Stimulated activated naive B cell treated with anti-CD40 and anti-IgM and Interleukin-4, amounts not matched to agents 10 μg/mL and 1 μg/mL and 100 μg/mL, for 72 hours (primary cell): Measurements from ENCODE around the gene MICALL2.

Experiments
- ATAC-seq, 2 donors: fragments of 150-1000 bp; cut with Tn5 transposase; replicated peaks; 2 replicates each; pipeline ENCODE4 v1.10.0; 2021; ENCODE audit warnings: moderate library complexity in 1 of 2
- DNase-seq: peaks from one replicate; pipeline ENCODE4 v3.0.0; 2021
- H3K27ac Mint-ChIP-seq: one replicate; pipeline ENCODE4 v1.8.0; 2022; ENCODE audit warnings: mild to moderate bottlenecking, mixed read lengths
- H3K27me3 Mint-ChIP-seq, 2 donors: one replicate each; pipeline ENCODE4 v1.8.0; 2022; ENCODE audit warnings: mixed read lengths in 2 of 2
- H3K36me3 Mint-ChIP-seq, 2 donors: one replicate each; pipeline ENCODE4 v1.8.0; 2022; ENCODE audit warnings: mixed read lengths in 2 of 2, mild to moderate bottlenecking in 1 of 2
- H3K4me1 Mint-ChIP-seq, 2 donors: one replicate each; pipeline ENCODE4 v1.8.0; 2022; ENCODE audit warnings: mixed read lengths in 2 of 2, mild to moderate bottlenecking in 1 of 2
- H3K4me3 Mint-ChIP-seq, 2 donors: one replicate each; pipeline ENCODE4 v1.8.0; 2022; ENCODE audit warnings: mild to moderate bottlenecking in 2 of 2, mixed read lengths in 2 of 2, moderate library complexity in 1 of 2
- H3K9me3 Mint-ChIP-seq, 2 donors: one replicate each; pipeline ENCODE4 v1.8.0; 2022; ENCODE audit warnings: mixed read lengths in 2 of 2, mild to moderate bottlenecking in 1 of 2

The MICALL2 gene

DNA sequence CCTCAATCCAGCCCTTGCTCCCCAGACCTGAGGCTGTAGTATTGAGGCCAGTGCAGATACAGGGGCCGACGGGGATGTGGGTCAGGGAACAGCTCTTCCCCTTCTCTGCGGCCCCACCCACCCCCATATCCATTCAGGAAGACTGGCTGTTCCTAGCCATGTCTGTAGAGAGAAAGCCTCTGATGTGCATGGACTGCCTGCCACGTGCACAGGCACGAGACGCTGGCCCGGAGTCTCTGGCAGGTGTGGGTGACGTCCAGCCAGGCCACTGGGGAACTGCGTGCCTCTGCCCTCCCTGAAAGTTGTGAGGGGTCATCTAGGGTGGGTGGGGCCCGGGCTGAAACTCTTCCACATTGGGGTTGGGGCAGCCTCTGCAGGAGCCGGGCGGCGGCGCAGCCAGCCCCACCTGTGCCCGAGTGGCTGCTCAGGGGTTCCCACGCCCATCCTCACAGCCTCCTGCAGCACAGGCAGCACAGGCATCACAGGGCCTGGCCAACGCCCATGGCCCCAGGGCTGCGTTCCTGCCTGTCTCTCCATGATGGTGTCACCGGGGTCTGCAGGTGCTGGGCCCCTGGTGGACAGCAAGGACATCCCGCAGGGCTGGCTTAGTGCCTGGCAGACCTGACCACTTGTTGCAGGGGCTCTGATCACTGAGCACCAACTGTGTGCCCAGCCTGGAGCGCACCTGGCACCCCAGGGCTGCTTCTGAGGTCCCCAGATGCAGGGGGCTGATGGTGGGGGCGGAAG lies 27.5 kb downstream of the MICALL2 start:
- Mint-ChIP-seq H3K4me1 (peaks cover 2 to 9% of the 10 kb centered on the region in 2 donors), H3K9me3 (no peaks in the 10 kb centered on the region), H3K27ac (no peak overlapping the region), H3K27me3 (peaks cover 18 to 27% of the 10 kb centered on the region in 2 donors), H3K36me3 (no peaks in the 10 kb centered on the region), H3K4me3 (no peak overlapping the region)
- DNase-seq (no peak), ATAC-seq (peak in 1 of 2 donors; percentile 21)

DNA sequence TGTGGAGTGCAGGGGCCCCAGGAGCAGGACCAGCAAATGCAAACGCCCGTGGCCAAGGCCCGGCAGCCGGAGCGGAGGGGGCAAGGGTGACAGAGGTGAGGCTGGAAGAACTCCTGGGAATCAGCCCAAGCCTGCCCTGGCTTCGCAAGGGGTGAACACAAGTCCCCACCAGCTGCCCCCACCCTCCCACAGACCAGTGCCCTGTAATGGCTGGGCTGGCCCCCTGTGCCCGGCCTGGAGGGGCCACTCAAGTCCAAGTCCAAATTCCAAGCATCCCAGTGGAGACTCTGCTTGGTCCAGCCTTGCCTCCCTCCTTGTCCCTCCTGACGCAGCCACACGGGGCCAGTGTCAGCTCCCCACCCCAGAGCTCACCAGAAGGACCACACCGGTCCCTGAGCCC lies 28.0 kb downstream of the MICALL2 start:
- H3K36me3 Mint-ChIP-seq = no peaks in the 10 kb centered on the region
- no peak overlapping the region for H3K4me3 Mint-ChIP-seq
- peaks cover 2 to 9% of the 10 kb centered on the region in 2 donors for H3K4me1 Mint-ChIP-seq
- ATAC-seq (no peak), DNase-seq (no peak)
- no peak overlapping the region for H3K27ac Mint-ChIP-seq
- H3K9me3 Mint-ChIP-seq = no peaks in the 10 kb centered on the region
- peaks cover 21 to 27% of the 10 kb centered on the region in 2 donors for H3K27me3 Mint-ChIP-seq

DNA sequence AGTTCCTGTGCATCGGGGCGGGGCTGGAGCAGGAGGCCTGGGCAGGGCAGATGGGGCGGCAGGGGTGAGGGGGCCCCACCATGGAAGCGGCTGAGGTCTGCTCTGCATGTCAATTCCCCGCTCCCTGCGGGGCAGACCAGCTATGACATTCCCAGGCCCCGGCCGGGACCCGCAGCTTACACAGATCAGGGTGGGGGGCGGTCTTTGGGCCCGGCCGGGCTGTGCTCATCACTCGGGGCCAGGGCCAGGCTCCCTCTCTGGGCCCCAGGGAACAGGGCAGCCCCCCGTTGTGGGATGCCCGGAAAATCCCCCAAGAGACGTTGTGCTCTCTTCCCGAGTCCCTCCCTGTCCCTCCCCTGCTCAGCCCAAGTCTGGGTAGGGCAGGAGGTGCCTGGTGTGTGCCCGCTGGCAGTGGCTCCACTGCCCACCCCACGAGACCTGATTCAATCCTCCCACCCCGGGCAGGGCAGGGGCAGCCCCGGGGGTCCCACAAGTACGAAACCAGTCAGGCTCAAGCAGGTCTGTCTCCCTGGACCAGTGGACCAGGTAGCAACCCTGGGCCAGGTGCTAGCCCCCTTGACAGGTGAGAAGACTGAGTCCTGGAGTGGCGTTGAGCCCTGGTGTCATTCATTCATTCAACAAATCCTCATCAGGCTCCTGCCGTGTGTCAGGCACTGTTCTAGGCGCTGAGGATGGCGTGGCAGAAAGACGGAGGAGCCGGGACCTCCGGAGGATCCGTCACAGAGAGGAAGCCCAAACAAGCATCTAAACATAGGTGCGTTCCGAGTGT lies 29.0 kb downstream of the MICALL2 start:
- peaks cover 2 to 9% of the 10 kb centered on the region in 2 donors for H3K4me1 Mint-ChIP-seq
- peaks cover 0 to 3% of the 10 kb centered on the region in 2 donors for H3K9me3 Mint-ChIP-seq
- H3K36me3 Mint-ChIP-seq = no peaks in the 10 kb centered on the region
- H3K27ac Mint-ChIP-seq = no peak overlapping the region
- ATAC-seq (no peak), DNase-seq (no peak)
- peaks cover 22 to 27% of the 10 kb centered on the region in 2 donors for H3K27me3 Mint-ChIP-seq
- H3K4me3 Mint-ChIP-seq = no peak overlapping the region

DNA sequence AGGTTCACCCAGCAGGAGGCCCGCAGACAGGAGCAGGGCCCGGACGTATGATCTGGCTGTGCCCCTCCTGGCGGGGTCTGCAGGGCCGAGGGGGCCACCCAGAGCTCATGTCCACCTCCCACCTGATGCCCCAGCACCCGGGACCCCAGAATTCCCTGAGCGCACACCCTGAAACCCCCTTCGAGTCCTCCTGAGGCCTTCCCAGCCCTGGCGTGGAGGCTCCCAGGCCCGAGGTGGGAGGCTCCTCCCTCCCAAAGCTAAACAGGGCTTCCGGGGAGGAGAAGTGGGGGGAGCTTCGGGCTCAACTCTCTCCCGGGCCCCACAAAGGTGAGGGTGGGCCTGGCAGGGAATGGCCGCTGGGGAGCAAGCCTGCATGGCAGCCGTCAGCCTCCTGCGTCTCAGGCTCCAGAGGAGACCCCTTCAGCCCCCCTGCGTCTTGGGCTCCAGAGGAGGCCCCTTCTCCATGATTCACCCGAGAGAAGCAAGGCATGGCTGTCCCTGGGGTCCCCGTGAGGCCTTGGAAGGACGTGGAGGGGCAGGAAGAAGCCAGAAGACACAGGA lies 30.2 kb downstream of the MICALL2 start:
- no peak overlapping the region for H3K4me3 Mint-ChIP-seq
- peaks cover 3% of the 10 kb centered on the region in 2 donors for H3K9me3 Mint-ChIP-seq
- no peak overlapping the region for H3K27ac Mint-ChIP-seq
- no peaks in the 10 kb centered on the region for H3K36me3 Mint-ChIP-seq
- H3K27me3 Mint-ChIP-seq = peaks cover 30 to 35% of the 10 kb centered on the region in 2 donors
- H3K4me1 Mint-ChIP-seq = peaks cover 2 to 9% of the 10 kb centered on the region in 2 donors
- DNase-seq (no peak), ATAC-seq (no peak)

DNA sequence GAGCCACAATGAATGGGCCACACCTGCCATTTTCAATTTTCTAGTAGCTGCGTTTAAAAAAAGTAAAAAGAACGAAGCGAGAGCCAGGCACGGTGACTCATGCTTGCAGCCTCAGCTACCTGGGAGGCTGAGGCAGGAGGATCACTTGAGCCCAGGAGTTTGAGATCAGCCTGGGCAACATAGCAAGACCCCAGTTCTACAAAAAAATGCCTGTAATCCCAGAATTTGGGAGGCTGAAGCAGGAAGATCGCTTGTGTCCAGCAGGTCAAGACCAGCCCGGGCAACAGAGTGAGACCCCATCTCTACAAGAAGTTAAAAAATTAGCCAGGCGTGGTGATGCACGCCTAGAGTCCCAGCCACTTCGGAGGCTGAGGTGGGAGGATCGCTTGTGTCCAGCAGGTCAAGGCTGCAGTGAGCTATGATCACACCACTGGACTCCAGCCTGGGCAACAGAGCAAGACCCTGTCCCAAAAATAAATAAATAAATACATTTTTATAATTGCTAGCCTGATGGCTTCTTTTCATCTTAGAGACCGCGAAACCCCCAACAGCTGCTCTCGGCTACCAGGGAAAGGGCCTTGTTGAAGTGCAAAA lies 32.1 kb downstream of the MICALL2 start:
- H3K9me3 Mint-ChIP-seq = peaks cover 3 to 9% of the 10 kb centered on the region in 2 donors
- H3K27ac Mint-ChIP-seq = no peak overlapping the region
- H3K4me3 Mint-ChIP-seq = no peak overlapping the region
- peaks cover 0 to under 1% of the 10 kb centered on the region in 2 donors for H3K4me1 Mint-ChIP-seq
- H3K27me3 Mint-ChIP-seq = peaks cover 31 to 40% of the 10 kb centered on the region in 2 donors
- no peaks in the 10 kb centered on the region for H3K36me3 Mint-ChIP-seq
- DNase-seq = no peak
- ATAC-seq = no peak

DNA sequence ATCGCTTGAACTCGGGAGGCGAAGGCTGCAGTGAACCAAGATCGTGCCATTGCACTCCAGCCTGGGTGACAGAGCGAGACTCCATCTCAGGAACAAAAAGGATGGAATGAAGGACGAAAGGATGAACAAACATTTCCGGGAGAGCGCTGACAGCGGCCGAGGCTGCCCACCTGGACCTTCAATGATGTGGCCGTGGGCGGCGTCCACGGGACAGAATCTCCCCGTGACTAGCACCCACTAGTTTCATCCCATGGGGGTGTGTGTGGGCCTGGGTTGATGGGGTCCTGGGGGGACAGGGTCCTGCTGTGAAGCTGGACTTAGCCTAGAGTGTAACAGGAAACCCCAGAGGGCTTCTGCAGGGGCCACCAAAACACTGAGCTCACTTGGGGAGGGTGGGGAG lies 32.8 kb downstream of the MICALL2 start:
- ATAC-seq = no peak
- Mint-ChIP-seq H3K9me3 (peaks cover 3 to 9% of the 10 kb centered on the region in 2 donors), H3K4me3 (no peak overlapping the region)

DNA sequence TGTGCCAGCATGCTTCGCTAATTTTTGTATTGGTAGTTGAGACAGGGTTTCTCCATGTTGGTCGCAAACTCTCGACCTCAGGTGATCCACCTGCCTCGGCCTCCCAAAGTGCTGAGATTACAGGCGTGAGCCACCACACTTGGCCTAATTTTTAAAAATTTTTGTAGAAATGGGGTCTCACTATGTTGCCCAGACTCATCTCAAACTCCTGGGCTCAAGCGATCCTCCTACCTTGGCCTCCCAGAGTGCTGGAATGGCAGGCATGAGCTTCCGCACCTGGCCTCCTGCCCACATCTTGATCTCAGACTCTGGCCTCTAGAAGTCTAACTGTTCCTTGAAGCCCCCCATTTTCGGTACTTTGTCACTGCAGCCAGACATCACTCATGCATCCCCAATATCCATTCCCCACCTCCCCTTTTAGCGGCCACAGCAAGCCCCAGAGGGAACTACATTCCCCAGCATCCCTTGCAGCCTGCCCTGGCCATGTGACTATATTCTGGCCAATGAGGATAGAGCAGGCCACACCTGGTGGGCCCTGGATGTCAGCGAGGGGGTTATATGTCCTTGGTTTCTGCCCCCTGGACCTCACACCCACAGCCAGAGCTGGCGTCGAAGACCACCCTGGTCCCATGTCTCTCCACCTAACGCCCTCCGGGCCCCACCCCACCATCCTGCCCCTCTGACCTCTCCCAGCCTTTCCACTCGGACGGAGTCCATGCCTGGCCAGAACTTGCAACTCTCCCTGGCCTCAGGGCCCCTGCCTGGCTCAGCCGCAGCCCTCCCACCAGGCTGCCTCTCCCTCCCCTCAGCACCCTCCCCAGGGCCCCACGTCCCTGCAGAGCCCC lies 33.8 kb downstream of the MICALL2 start:
- no peak overlapping the region for H3K27ac Mint-ChIP-seq
- H3K9me3 Mint-ChIP-seq = peaks cover 3 to 9% of the 10 kb centered on the region in 2 donors
- no peaks in the 10 kb centered on the region for H3K36me3 Mint-ChIP-seq
- no peak overlapping the region for H3K4me3 Mint-ChIP-seq
- H3K27me3 Mint-ChIP-seq = peaks cover 35 to 39% of the 10 kb centered on the region in 2 donors
- H3K4me1 Mint-ChIP-seq = no peaks in the 10 kb centered on the region
- DNase-seq = no peak
- ATAC-seq = peak; percentile 67 to 77

More for the DNA sequence above, 32.8 kb downstream of the MICALL2 start:
- H3K27ac Mint-ChIP-seq = no peak overlapping the region
- H3K36me3 Mint-ChIP-seq = no peaks in the 10 kb centered on the region
- H3K27me3 Mint-ChIP-seq = peaks cover 32 to 41% of the 10 kb centered on the region in 2 donors
- DNase-seq = no peak
- no peaks in the 10 kb centered on the region for H3K4me1 Mint-ChIP-seq

DNA sequence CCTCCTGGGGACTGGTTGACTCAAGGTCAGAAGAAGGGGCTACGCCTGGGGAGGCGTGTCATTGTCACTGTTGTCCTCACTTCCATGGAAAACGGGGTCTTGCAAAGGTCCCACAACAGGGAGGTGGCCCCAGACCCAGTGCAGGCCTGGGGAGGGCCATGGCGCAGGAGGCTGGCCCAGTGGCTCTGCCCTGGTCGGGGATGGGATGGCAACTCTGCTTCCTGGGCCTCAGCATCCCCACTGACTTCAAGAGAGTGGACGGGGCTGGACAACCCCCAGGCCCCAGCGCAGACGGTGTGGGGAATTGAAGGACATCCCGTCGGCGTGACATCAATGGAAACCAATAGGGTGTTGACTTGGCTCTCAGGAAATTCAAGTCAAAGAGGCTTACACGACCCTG lies 35.2 kb downstream of the MICALL2 start:
- peaks cover 3 to 9% of the 10 kb centered on the region in 2 donors for H3K9me3 Mint-ChIP-seq
- H3K27ac Mint-ChIP-seq = no peak overlapping the region
- H3K27me3 Mint-ChIP-seq = peaks cover 36 to 40% of the 10 kb centered on the region in 2 donors
- DNase-seq = no peak
- H3K4me1 Mint-ChIP-seq = no peaks in the 10 kb centered on the region
- H3K4me3 Mint-ChIP-seq = no peak overlapping the region
- no peak for ATAC-seq
- H3K36me3 Mint-ChIP-seq = no peaks in the 10 kb centered on the region

DNA sequence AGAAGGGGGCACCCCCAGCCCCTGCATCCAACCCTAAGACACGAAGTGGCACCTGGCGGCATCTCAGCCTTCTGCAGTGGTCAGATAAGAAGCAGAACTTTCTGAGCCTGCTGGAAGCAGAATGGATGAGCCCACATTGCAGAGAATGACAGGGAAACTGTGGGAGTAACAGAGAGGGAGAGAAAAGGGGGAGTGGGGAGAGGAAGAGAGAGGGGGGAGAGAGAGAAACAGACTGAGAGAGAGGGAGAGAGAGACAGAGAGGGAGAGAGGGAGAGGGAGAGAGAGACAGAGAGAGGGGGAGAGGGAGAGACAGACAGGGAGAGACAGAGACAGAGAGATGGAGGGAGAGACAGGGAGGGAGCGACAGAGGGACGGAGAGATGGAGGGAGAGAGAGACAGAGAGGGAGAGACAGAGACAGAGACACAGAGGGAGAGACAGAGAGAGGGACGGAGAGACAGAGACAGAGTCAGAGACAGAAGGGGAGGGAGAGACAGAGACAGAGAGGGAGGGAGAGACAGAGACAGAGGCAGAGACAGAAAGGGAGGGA lies 35.9 kb downstream of the MICALL2 start:
- Mint-ChIP-seq H3K27me3 (peaks cover 36 to 45% of the 10 kb centered on the region in 2 donors), H3K4me3 (no peak overlapping the region), H3K27ac (no peak overlapping the region), H3K9me3 (peaks cover 3 to 12% of the 10 kb centered on the region in 2 donors), H3K4me1 (peaks cover 0 to 1% of the 10 kb centered on the region in 2 donors), H3K36me3 (peaks cover 0 to 4% of the 10 kb centered on the region in 2 donors)
- ATAC-seq = no peak
- DNase-seq = no peak

DNA sequence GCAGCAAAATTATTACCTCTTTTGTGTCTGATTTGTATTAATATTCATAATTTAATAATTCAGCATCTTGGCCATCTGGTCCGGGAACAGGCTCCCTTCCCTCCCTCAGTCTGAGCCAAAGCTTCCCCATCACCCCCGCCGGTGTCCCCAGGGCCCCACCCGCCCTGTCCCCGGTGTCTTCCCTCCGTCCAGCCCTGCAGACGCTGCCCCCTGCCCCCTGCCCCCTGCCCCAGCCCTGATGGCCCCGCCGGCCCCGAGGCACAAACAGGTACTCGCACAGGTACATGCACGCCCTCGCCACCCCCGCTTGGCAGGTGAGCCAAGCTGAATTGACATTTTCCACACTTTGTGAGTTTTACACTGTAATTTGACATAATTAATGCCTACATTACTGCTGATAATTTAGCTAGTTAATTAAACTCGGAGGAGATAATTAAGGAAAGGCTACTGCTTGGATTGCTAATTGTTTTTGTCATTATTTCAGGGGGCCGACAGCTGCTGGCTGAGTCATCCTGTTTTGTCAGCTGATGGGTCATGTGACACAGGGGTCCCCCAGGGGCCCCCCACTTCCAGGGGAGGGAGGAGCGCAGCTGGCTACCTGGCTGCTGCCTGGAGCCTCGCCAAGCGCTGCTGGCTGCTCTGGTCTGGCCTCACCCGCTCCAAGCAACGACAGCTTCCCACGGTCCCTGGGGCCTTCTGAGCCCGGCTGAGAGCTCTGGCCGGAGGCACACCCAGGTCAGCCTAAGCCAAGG lies 36.6 kb downstream of the MICALL2 start:
- Mint-ChIP-seq H3K4me1 (peaks cover under 1 to 4% of the 10 kb centered on the region in 2 donors), H3K27ac (no peak overlapping the region), H3K36me3 (peaks cover 0 to 7% of the 10 kb centered on the region in 2 donors), H3K4me3 (no peak overlapping the region), H3K9me3 (peaks cover 3 to 14% of the 10 kb centered on the region in 2 donors), H3K27me3 (peaks cover 36 to 48% of the 10 kb centered on the region in 2 donors)
- DNase-seq (no peak), ATAC-seq (peak in 1 of 2 donors; percentile 37)

DNA sequence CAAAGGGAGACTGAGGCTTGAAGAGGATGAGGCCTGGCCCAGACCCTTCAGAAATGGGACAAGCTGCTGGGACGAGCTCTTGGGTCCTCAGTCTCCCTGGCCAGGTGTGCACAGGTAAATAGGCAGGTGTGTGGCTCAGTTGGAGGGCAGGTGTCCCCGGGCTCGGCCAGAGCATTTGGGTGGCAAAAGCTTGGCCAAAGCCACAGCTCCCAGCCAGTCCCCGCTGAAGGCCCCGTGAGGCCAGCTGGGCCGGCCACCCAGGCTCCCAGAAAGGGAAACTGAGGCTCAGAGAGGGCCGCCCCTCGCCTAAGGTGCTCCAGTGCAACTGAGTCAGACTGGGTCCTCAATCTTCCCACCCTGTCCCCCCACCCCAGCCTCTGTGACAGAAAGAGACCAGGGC lies 37.3 kb downstream of the MICALL2 start:
- ATAC-seq (no peak), DNase-seq (no peak)
- no peak overlapping the region for H3K27ac Mint-ChIP-seq
- H3K36me3 Mint-ChIP-seq = peaks cover 0 to 10% of the 10 kb centered on the region in 2 donors
- no peak overlapping the region for H3K4me3 Mint-ChIP-seq
- H3K27me3 Mint-ChIP-seq = peaks cover 42 to 53% of the 10 kb centered on the region in 2 donors
- H3K4me1 Mint-ChIP-seq = peaks cover 8 to 10% of the 10 kb centered on the region in 2 donors
- peaks cover 5 to 14% of the 10 kb centered on the region in 2 donors for H3K9me3 Mint-ChIP-seq

DNA sequence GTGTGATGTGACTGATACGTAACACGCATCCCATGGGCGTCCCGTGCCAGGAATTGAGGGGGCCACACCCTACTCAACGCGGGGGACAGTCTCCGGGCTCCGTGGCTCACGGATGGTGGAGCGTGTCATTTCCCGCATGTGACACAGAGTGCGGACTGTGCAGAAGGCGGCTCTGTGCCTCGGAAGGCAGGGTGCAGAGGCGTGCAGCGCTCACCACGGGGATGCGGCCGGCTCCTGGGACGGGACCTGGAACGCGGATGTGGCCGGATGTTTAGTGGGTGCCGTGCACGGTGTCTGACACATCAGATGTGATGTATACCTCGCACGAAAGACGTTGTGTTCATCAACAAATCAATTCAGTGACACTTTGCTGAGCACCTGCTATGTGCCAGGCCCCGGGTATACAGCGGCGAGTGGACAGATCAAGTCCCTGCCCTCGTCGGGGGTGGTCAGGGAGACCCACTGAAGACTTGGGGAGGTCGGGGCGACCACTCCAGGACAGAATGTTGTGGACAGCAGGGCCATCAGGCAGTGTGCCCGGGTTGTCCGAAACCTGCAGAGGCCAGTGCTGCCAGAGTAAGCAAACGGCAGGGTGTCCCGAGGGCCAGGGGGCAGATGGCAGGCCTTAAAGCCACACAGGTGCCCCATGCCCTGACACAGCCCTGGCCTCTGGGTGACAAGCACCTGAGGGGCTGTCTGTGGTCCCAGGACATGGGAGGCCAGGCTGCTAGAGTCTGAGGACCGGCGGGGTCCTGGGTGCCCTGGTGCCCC lies 38.1 kb downstream of the MICALL2 start:
- H3K36me3 Mint-ChIP-seq = peaks cover 0 to 10% of the 10 kb centered on the region in 2 donors
- ATAC-seq (no peak), DNase-seq (no peak)
- peaks cover 10 to 11% of the 10 kb centered on the region in 2 donors for H3K4me1 Mint-ChIP-seq
- H3K4me3 Mint-ChIP-seq = no peak overlapping the region
- H3K27me3 Mint-ChIP-seq = peaks cover 47 to 53% of the 10 kb centered on the region in 2 donors
- no peak overlapping the region for H3K27ac Mint-ChIP-seq
- H3K9me3 Mint-ChIP-seq = peaks cover 5 to 14% of the 10 kb centered on the region in 2 donors
